GM12892 (cell line): ENCODE measurements around the gene REXO5.

Experiments used
- POLR2A ChIP-seq: IDR thresholded peaks from 2 replicates; pipeline ENCODE4 v1.6.1; 2011; ENCODE audit warnings: low read depth, low read length, control low read depth
- POLR2AphosphoS5 ChIP-seq: IDR thresholded peaks from 2 replicates; pipeline ENCODE4 v1.6.1; 2011; ENCODE audit warnings: low read depth, low read length, control low read depth
- TAF1 ChIP-seq: IDR thresholded peaks from 2 replicates; pipeline ENCODE4 v1.6.1; 2011; ENCODE audit warnings: low read depth, mild to moderate bottlenecking, control low read depth, low read length, borderline replicate concordance

DNA sequence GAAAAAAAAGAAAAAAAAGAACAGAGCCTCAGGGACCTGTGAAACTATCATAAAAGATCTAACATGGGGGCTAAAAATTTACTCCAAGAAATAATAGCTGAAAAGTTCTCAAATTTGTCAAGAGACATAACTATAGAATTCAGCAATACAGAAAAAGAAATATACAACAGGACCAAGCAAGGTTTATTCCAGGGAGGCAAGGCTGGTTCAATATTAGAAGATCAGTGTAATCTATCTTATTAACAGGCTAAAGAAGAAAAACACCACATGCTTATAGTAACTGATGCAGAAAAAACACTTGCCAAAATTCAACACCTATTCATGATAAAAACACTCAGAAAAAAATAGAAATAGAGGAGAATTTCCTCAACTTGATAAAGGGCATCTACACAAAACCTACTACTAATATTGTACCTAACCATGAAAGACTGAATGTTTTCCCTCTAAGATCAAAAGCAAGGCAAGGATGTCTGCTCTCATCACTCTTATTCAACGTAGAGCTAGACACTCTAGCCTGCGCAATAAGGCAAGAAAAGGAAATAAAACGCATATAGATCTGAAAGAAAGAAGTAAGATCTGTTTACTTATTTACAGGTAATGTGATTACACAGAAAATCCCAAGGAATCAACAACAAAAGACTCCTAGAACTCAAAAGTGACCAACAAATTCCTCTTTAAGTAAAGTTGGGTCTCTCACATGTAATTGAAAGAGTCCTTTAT, 43.8 kb upstream of the REXO5 start:
- no peak for TF ChIP-seq POLR2A
- no peak for TF ChIP-seq POLR2AphosphoS5
- no peak for TF ChIP-seq TAF1
